ENCODE measurements around the gene HYDIN. TPM values are rescaled to one million over a fixed set of nuclear protein-coding genes. Genes with fewer than 3 reads are reported as not detected.

HYDIN gene
- polyA plus RNA-seq, 2 donors: 0.02 to 0.20 TPM

Other genes with a start within 250 kb of the HYDIN start
- 1 to 10 TPM; 8.8 to 9.8 TPM for gene CMTR2, start 58.7 kb upstream of the HYDIN start, polyA plus RNA-seq
- gene CALB2, start 128.0 kb upstream of the HYDIN start, polyA plus RNA-seq: 1 to 10 TPM; 2.2 to 6.3 TPM
- gene TLE7, start 211.3 kb upstream of the HYDIN start, polyA plus RNA-seq: not detected
- gene ZNF23, start 231.5 kb upstream of the HYDIN start, polyA plus RNA-seq: 1 to 10 TPM; 3.3 to 8.1 TPM

Data from esophagus (tissue), 2 donors.